GM18519 (cell line): ENCODE measurements around the gene CNIH2.
A peak's percentile ranks its signal among the peaks of the same experiment; 100 is the strongest.
"Not testable (repeated sequence)": the region's sequence is repeated elsewhere in the genome, so short reads cannot be mapped to it uniquely, and the experiment has no call there.

ENCODE experiments used
- ATAC-seq: cut with Tn5 transposase; IDR thresholded peaks from one replicate; pipeline ENCODE4 v1.9.1; 2021; ENCODE audit warnings: mild to moderate bottlenecking, moderate library complexity; ENCODE audit not compliant: unreplicated experiment, low FRiP score

CNIH2 gene

DNA sequence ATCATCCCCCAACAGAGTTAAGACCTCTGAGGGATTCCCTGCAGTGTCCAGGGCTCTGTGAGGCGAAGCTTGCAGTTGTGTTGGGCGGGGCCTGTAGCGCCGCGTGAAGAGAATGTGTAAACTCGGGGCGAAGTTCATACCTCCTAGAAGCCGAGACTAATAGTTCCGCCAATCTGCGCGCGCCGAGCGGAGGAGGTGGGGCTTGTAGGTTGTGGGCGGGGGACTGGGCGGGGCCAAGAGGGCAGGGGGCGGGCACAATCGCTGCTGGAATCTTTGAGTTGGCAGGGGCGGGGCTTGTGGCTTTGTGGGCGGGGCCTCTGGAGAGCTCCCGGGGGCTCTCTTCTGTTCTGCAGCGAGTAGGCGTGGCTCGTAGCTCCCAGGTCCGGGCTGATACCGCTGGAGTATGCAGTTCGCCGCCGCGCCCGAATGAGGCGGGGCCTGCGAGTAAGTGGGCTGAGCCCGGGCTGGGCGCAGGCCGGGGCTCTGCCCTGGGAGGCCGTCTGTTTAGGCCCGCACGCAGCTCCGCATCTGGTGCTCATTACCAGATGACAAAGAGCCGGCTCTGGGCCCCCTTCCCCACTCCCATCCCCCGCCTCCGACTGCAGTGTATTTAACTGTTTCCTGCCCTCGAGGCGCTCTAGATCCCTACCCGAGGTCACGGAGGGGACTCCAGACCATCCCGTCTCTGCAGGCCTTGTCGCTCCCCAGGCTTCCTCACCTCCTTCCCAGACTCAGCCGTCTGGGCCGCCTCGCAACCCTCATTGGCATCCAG, 34.8 kb downstream of the CNIH2 start:
- peak; percentile 37 for ATAC-seq

DNA sequence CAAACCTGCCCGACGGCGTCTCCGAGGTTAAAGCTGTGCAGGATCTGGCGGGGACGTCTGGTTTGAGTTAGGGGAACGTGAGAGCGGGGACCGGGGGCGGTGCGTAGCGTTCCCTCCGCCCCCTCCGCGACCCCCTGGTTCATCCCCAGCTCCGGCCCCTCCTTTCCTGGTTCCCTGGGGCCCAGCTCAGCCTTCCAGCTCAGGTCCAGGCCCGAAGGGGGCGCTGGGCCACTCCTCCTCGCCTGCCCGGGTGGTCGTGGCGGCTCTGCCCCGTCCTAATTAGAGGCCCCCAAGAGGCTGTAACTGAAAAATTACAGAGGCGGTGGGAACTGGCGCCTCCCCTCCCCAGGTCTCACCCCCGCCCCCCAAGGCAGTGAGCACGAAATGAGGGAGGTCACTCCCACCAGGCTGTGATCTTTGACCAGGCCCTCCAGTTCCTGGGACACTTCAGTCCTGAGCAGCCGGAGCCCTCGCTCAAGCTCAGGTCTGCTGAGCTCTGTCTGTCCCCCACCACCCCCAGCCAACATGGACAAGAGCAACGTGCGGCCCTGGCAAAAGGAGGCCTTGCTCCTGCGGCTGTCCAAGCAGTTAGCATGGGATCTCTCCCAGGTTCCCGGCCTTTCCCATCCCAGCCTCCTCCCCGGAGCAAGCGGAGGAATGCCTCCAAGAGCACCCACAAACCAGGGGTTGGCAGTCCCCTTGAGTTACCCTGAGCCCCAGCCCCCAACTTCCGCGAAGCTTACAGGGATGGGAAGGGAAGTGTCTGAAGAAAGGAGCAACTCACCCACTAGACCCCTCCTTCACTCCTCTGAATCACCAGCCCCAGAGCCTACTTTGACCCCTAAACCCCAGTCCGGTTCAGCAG, 35.6 kb downstream of the CNIH2 start:
- ATAC-seq, result no peak

- ATAC-seq, result no peak
These were observed 36.2 kb downstream of the CNIH2 start for GRCh38 chr11:66314186-66314501.

DNA sequence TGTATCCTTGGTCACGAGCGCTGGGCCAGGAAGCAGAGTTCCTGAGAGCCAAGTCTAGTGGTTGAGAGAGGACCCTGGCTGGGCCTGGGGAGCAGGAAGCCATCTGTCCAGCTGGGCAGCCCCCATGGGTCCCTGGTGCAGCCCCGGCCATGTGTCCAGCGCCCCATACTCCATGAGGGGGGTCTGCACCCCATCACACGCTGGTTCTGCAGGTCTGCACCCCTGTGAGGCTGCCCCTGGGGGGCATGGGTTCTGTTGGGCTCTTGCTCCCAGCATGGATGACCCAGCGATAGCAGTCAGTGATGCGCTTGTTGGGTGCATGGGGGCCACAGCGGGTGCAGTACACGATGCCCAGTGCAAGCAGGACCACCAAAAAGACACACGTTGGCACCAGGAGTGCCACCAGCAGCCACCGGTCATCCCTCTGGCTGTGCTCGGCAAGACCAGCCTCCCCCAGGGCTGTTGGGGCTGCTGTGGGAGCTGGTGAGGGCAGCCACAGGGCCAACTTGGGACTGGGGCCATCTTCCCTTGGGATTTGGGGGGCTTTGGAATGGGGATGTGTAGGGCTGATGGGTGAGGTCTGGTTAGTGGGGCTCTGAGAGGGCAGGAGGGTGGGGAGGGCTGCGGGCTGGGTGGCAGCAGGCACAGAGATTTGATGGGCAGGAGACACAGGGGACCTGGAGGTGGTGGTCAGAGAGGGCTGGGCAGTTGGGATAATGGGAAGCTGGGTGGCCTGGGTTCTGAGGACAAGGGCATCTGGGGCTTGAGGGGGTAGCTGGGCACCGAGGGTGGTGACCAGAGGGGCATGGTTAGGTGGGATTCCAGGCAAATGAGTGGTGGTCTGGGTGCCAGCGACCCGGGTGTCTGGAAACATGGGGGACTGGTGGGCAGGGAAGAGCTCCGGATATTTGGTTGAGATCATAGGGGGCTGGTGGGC, 36.9 kb downstream of the CNIH2 start:
- no peak for ATAC-seq

DNA sequence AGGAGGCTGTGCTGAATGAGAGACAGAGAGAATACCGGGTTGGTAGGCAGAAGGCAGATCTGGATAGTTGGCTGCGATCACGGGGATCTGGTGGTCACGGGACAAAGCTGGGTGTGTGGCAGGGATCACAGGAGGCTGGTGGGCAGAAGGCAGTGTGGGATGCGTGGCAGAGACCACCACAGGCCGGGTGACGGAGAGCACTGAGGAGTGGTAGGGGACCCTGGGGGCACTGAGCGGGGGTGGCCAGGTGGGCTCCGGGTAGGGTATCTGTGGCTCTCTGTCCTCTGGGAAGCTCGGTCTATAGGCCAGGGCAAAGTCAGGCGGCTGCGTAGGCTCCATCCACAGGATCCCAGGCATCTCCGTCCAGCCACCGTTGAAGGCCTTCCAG, 37.5 kb downstream of the CNIH2 start:
- no peak for ATAC-seq

DNA sequence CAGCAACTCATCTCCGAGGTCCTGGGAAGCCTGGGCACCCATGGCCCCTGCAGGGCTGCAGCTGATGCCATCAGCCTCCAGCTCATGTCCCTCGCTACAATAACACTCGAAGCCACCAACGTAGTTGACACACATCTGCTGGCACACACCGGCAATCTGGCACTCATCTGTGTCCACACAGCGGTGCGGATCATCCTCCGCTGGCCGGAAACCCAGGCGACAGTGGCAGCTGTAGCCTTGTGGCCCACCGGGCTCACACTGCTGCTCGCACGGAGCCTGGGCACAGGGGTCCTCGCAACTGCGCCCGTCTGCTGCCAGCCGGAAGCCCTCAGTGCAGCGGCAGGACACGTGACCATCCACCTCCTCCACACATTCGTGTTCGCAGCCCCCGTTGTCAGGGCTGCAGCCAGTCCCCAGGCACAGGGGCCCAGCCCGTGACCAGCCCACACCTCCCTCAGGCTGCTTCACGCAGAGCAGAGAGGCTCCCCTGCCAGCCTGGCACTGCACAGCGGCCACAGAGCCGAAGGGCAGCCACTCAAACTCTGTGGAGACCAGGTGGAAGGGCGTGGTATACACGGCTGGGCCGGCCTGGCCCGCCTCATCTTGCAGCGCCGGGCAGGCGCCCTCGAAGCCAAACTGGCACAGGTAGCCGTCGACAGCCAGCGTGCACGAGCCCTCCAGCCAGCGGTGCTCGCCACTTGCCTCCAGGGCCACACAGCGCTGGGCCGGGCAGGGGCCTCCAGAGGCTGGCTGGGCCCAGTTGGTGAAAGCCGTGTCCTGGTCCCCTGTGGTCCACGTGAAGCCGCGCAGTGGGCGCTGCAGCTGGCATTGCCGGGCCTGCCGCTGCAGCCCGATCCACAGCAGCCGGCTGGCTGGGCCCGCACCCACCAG, 38.2 kb downstream of the CNIH2 start:
- ATAC-seq, result no peak

DNA sequence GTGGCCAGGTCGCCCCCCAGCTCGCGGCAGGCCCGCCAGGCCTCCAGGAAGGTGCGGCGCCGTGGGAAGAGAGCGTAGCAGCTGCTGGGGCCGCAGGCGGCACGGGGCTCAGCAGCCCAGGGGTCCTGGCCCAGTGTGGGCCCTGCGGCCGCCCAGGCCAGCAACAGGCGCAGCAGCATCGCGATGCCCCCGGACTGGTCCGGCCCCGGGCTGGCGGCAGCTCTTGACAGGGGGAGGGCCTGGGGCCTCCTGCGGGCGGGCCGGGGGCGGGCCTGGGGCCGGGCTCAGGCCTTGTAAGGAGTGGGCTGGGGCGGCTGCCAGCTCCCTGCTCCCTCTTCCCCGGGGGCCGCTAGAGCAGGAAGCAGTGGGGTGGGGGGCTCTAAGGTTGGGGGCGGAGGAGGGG, 38.9 kb downstream of the CNIH2 start, which contains the start of gene CD248:
Gene CD248 (minus strand): TSS at position 196 of the 403 bp plus-strand sequence. CDS start 17 bp downstream, at position 179.
- no peak for ATAC-seq

DNA sequence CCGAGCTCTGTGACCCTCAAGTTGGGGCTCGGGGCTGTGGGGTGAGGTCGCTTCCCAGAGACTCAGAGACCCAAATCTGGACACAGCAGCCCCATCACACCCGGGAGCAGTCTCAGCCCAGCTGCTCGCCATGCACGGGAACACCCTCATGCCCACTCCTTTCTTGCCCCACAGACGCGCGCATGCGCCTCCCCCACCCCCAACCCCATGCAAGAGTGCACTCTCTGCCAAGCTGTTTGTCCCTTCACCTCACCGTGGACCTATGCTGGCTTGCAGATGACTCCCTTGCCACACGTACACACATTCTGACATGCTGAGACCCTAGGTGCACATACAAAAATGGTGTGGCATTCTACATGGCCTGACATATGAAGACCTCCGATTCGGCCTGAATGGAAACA, 39.3 kb downstream of the CNIH2 start:
- ATAC-seq, result no peak

- no peak for ATAC-seq
These were observed 40.0 kb downstream of the CNIH2 start for GRCh38 chr11:66317723-66318599.

- ATAC-seq, result no peak
These were observed 40.6 kb downstream of the CNIH2 start for GRCh38 chr11:66318600-66318970.

DNA sequence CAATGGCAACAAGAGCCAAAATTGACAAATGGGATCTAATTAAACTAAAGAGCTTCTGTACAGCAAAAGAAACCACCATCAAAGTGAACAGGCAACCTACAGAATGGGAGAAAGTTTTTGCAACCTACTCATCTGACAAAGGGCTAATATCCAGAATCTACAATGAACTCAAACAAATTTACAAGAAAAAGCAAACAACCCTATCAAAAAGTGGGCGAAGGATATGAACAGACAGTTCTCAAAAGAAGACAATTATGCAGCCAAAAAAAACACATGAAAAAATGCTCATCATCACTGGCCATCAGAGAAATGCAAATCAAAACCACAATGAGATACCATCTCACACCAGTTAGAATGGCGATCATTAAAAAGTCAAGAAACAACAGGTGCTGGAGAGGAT, 42.3 kb downstream of the CNIH2 start:
- not testable (repeated sequence) for ATAC-seq

GRCh38 chr11:66320748-66321147, 42.8 kb downstream of the CNIH2 start:
- not testable (repeated sequence) for ATAC-seq

DNA sequence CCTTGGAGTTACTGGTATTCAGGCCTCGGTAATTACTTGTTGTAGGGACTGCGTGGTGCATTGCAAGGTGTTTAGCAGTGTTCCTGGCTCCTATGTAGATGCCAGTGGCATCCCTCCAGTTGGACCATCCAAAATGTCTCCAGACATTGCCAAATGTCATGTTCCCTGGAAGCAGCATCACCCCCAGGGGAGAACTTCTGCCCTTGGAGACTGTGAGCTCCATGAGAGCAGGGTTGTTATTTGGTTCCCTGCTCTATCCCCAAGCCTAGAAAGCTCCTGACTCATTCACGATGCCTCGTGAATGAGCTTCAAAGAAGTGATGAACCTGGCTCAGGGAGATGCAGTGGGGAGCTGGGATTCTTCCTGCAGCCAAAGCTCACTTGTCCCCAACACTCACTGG, 43.6 kb downstream of the CNIH2 start:
- ATAC-seq, result no peak

GRCh38 chr11:66322732-66323427, 44.9 kb downstream of the CNIH2 start:
- ATAC-seq, result no peak

GRCh38 chr11:66323684-66324083, 45.7 kb downstream of the CNIH2 start:
- no peak for ATAC-seq

DNA sequence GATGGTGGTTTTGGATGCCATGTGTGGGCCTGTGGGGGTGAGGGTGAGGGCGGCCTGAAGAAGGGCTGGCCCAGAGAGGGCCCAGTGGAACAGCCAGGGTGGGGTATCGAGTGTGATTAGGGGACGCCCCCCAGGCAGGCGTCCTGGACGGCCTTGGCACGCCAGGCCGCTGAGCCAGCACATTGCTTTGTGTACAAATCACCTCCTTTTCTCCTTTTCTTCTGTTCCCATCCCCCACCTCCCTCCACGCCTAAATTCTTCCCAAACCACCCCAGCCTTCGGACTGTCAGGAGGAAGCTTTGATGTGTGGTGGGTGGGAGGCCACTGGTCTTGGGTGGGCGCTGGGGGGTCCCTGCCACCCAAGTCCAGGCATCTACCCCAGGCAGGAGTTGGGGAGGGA, 46.7 kb downstream of the CNIH2 start:
- ATAC-seq, result no peak

DNA sequence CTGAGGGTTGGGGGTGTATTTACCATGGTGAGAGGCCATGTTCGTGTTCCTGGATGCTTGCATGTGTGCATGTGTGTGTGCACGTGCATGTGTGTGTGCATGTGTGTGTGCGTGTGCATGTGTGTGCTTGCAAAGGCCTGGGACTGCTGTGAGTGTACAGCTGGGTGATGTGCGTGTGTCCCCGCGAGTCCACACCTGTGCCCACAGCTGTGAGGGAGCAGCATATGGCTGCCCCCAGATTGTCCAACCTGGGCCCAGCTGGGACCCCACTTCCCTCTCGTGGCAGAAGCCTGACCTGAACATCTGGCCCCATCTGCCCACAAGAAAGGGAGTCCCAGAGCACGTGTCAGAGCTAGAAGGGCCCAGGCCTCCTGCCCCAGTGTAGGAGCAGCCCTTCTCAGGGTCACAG, 47.3 kb downstream of the CNIH2 start:
- ATAC-seq, result no peak
